Retinal pigment epithelial cell (primary cell): Measurements from ENCODE around the gene CST8.

ENCODE experiments used
- DNase-seq: peaks from one replicate; pipeline ENCODE4 v3.0.0-alpha.2; 2010; ENCODE audit warnings: low read depth
- H3K4me3 ChIP-seq: 2 replicates; pipeline ENCODE4 v1.5.1; 2011; ENCODE audit warnings: mild to moderate bottlenecking, low read length, control low read depth, moderate library complexity
- CTCF ChIP-seq: conservative IDR thresholded peaks from 2 replicates; pipeline ENCODE4 v1.5.1; 2011; ENCODE audit warnings: low read depth, low read length, control low read depth, inconsistent platforms

The CST8 gene

GRCh38 chr20:23520185-23520584, 29.3 kb downstream of the CST8 start:
- H3K4me3 ChIP-seq: no peak overlapping the region
- no peak for DNase-seq
- no peak for TF ChIP-seq CTCF

DNA sequence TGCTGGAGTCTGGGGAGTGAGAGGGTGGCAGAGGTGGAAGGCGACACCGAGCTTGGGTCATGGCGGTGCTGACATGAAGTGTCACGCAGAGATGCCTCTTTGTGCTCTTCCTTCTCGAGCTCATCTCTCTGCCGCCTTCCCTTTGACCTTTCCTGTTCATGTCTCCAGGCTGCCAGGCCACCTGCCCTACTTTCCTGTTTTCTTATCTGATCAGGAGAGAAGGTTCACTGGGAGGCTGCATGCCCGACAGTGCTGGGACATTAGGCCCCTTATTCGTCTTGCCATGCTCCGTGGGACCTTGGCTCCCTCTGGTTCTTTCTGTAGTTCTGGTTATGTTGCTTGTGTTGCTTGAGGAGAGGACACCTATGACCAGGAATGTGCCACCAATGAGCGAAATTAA, 33.2 kb downstream of the CST8 start:
- no peak for DNase-seq
- H3K4me3 ChIP-seq: no peak overlapping the region
- TF ChIP-seq CTCF: no peak

- no peak for DNase-seq
- no peak overlapping the region for H3K4me3 ChIP-seq
- no peak for TF ChIP-seq CTCF
These were observed 35.9 kb downstream of the CST8 start for GRCh38 chr20:23526850-23527249.

DNA sequence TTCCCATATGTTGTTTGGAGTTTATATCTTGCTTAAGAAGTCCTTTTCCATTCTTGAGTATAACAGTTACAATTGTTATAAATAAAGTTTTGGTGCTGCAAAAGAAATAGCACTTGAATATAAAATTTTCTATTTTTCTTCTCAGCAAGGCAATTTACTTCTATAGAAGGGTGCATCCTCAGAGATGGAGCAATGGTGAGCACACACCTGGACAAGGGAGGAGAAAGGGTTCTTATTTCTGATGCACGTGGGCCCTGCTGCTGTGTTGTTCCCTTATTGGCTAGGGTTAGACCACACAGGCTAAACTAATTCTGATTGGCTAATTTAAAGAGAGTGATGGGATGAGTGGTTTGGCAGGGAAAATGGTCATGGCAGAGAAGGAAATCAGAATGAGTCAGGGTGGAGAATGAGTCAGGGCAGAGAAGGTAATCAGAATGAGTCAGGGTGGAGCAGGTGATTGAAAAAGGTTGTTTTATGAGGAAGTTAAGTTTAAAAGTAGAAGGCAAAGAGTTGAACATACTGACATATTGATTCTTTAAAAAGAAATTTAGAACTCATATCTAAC, 38.0 kb downstream of the CST8 start:
- no peak for TF ChIP-seq CTCF
- no peak for DNase-seq
- no peak overlapping the region for H3K4me3 ChIP-seq

DNA sequence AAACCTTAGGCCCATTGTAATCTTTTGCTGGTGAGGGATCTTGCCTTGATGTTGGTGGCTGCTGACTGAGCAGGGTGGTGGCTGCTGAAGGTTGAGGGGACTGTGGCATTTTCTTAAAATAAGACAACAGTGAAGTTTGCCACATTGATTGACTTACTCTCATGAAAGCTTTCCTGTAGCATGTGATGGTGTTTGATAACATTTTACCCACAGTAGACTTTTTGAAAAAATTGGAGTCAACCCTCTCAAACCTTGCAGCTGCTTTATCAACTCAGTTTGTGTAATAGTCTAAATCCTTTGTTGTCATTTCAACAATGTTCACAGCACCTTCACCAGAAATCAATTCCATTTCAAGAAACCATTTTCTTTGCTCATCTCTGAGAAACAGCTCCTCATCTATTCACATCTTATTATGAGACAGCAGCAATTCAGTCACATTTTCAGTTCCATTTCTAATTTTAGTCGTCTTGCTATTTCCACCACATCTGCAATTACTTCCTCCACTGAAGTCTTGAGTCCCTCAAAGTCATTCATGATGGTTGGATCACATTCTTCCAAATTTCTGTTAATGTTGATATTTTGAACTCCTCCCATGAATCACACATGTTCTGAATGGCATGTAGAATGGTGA, 40.1 kb downstream of the CST8 start:
- no peak overlapping the region for H3K4me3 ChIP-seq
- DNase-seq: no peak
- no peak for TF ChIP-seq CTCF

GRCh38 chr20:23532533-23532932, 41.6 kb downstream of the CST8 start:
- H3K4me3 ChIP-seq: no peak overlapping the region
- TF ChIP-seq CTCF: no peak

DNA sequence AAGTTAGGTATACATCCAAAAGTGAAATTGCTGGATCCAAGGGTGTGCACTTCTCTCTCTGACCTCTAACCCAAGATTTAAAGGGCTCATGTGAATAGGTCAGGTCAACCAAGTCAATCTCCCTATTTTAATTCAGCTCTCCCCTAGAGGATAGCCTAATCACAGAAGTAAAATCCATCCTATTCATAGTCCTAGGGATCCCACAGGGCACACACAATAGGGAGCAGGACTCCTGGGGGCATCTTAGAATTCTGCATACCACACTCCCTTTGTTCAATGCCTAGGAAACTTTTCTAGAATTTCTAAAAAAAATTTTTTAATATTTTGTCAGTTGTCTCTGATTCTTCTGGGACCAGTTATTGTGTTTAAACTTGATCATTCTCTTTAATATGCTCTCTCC, 42.2 kb downstream of the CST8 start:
- no peak for DNase-seq
- H3K4me3 ChIP-seq: no peak overlapping the region
- no peak for TF ChIP-seq CTCF

More at GRCh38 chr20:23532533-23532932, 41.6 kb downstream of the CST8 start:
- DNase-seq: no peak
